K562 treated with DMSO at 1 percent for 4 hours (cell line): ENCODE results near the gene FBLN7. TPM values are rescaled to one million over a fixed set of nuclear protein-coding genes. Genes with fewer than 3 reads are reported as not detected.

Experiments
- total RNA-seq: library from RNA; unstranded; fragments of 300-600 nt; gene quantifications from 2 replicates; pipeline ENCODE4 v1.2.3, GENCODE V29; 2022; ENCODE audit not compliant: insufficient read depth

The FBLN7 gene
- not detected in 2 replicates for total RNA-seq

GRCh38 chr2:112138159-112139032 is at the start of gene FBLN7:
Gene FBLN7, plus strand, starts transcription at chr2:112138385. Its CDS starts 271 bp downstream, at chr2:112138656.

Other genes with a start within 250 kb of the FBLN7 start
- 0.99 and 1.3 TPM in 2 replicates for gene MERTK, start 239.8 kb upstream of the FBLN7 start, total RNA-seq
- gene TMEM87B, start 83.1 kb upstream of the FBLN7 start, total RNA-seq = 9.6 and 10.4 TPM in 2 replicates
- 6.0 and 7.5 TPM in 2 replicates for gene ZC3H8, start 116.7 kb downstream of the FBLN7 start, total RNA-seq
- gene ZC3H6, start 137.2 kb downstream of the FBLN7 start, total RNA-seq = 3.3 and 16.3 TPM in 2 replicates